Liver (tissue), 9 donors: ENCODE measurements around the gene EYA3. TPM values are rescaled to one million over a fixed set of nuclear protein-coding genes. Genes with fewer than 3 reads are reported as not detected.

ENCODE experiments used
- DNase-seq: peaks from one replicate; pipeline ENCODE4 v3.0.0-alpha.2; 2017; ENCODE audit warnings: low spot score
- H3K27ac ChIP-seq, 2 donors: one replicate each; pipeline ENCODE4 v1.7.0; 2013; ENCODE audit warnings: inconsistent platforms in 2 of 2, low read length in 2 of 2, control low read depth in 1 of 2, low read depth in 1 of 2, mild to moderate bottlenecking in 1 of 2
- H3K27me3 ChIP-seq, 4 donors: one replicate each; pipeline versions ENCODE4 v1.6.1 to v1.7.0; 2013; ENCODE audit warnings: low read length in 3 of 4, inconsistent platforms in 1 of 4, mild to moderate bottlenecking in 1 of 4, moderate library complexity in 1 of 4; ENCODE audit not compliant: control insufficient read depth in 4 of 4, insufficient read depth in 4 of 4
- H3K36me3 ChIP-seq, 4 donors: one replicate each; pipeline versions ENCODE4 v1.6.1 to v1.7.0; 2013; ENCODE audit warnings: low read length in 3 of 4, mild to moderate bottlenecking in 3 of 4, low read depth in 1 of 4, moderate library complexity in 1 of 4; ENCODE audit not compliant: control insufficient read depth in 4 of 4, insufficient read depth in 3 of 4
- H3K4me1 ChIP-seq, 4 donors: one replicate each; pipeline versions ENCODE4 v1.6.1 to v1.7.0; 2013; ENCODE audit warnings: low read length in 3 of 4, mild to moderate bottlenecking in 3 of 4, moderate library complexity in 1 of 4; ENCODE audit not compliant: control insufficient read depth in 4 of 4, insufficient read depth in 4 of 4
- H3K4me3 ChIP-seq, 3 donors: one replicate each; pipeline versions ENCODE4 v1.6.1 to v1.7.0; 2013; ENCODE audit warnings: low read length in 3 of 3, control low read depth in 1 of 3, low read depth in 1 of 3, mild to moderate bottlenecking in 1 of 3
- H3K9ac ChIP-seq, 2 donors: one replicate each; pipeline ENCODE4 v1.7.0; 2013; ENCODE audit warnings: low read length in 2 of 2, mild to moderate bottlenecking in 2 of 2, moderate library complexity in 2 of 2, control low read depth in 1 of 2, low read depth in 1 of 2
- H3K9me3 ChIP-seq, 4 donors: one replicate each; pipeline versions ENCODE4 v1.6.1 to v1.7.0; 2013; ENCODE audit warnings: low read length in 3 of 4; ENCODE audit not compliant: control insufficient read depth in 4 of 4
- CTCF ChIP-seq: fragments of 150-350 bp; IDR thresholded peaks from 2 replicates; pipeline ENCODE4 v1.5.1; 2017; ENCODE audit warnings: improper control_type of control experiment, low read depth, low read length; ENCODE audit not compliant: missing input control
- EGR1 ChIP-seq, 2 donors: IDR thresholded peaks; 2 replicates each; pipeline ENCODE4 v1.6.1; 2016 to 2018; ENCODE audit warnings: antibody characterized with exemption in 2 of 2, low read depth in 2 of 2
- FOXA1 ChIP-seq: IDR thresholded peaks from 2 replicates; pipeline ENCODE4 v1.6.1; 2016; ENCODE audit warnings: antibody characterized with exemption
- GABPA ChIP-seq, 2 donors: IDR thresholded peaks in 1 of 2; conservative IDR thresholded peaks in 1 of 2; 2 replicates each; pipeline ENCODE4 v1.6.1; 2016; ENCODE audit warnings: antibody characterized with exemption in 2 of 2, mild to moderate bottlenecking in 1 of 2, moderate library complexity in 1 of 2
- HNF4A ChIP-seq, 2 donors: conservative IDR thresholded peaks; 2 replicates each; pipeline ENCODE4 v1.6.1; 2016; ENCODE audit warnings: antibody characterized with exemption in 2 of 2, mild to moderate bottlenecking in 2 of 2
- HNF4G ChIP-seq: IDR thresholded peaks from 2 replicates; pipeline ENCODE4 v1.6.1; 2016; ENCODE audit warnings: antibody characterized with exemption
- MAX ChIP-seq: IDR thresholded peaks from 2 replicates; pipeline ENCODE4 v1.6.1; 2016; ENCODE audit warnings: antibody characterized with exemption
- NR2F2 ChIP-seq: IDR thresholded peaks from 2 replicates; pipeline ENCODE4 v1.6.1; 2016; ENCODE audit warnings: antibody characterized with exemption
- REST ChIP-seq: IDR thresholded peaks from 2 replicates; pipeline ENCODE4 v1.6.1; 2016; ENCODE audit warnings: antibody characterized with exemption, mild to moderate bottlenecking
- TAF1 ChIP-seq: conservative IDR thresholded peaks from 2 replicates; pipeline ENCODE4 v1.6.1; 2016; ENCODE audit warnings: antibody characterized with exemption, mild to moderate bottlenecking
- YY1 ChIP-seq: IDR thresholded peaks from 2 replicates; pipeline ENCODE4 v1.6.1; 2016; ENCODE audit warnings: antibody characterized with exemption, mild to moderate bottlenecking
- WGBS: extraction: QIAGEN DNeasy Blood & Tissue Kit; methylation state at CpG from one replicate; pipeline ENCODE4 v1.1.7; 2013; 5-methylcytosine and 5-hydroxymethylcytosine counted together
- polyA plus RNA-seq, 2 donors: library from polyadenylated mRNA; stranded (reverse) in 1 of 2; unstranded in 1 of 2; fragments of 200-250 nt in 1 of 2; fragments of >200 nt in 1 of 2; fragmentation: Nextera tagmentation in 1 of 2; extraction: Ambion mirVana in 1 of 2; gene quantifications; one replicate each; pipeline versions ENCODE4 v1.2.1 to v1.2.3, GENCODE V29; 2013 to 2015
- total RNA-seq, 2 donors: library from RNA; depleted of rRNA; stranded (reverse); fragments of >200 nt; gene quantifications; one replicate each; pipeline ENCODE4 v1.2.3, GENCODE V29; 2014
- TF ChIP-seq, protein P1 (sequence below): IDR thresholded peaks from 2 replicates; pipeline ENCODE4 v1.6.1; 2016; ENCODE audit warnings: antibody characterized with exemption
- donor health status: healthy.
- donor health status: healthy.
- donor health status: healthy.
- donor health status: healthy.
- donor health status: healthy.

Gene EYA3
- total and polyA plus RNA-seq, 4 donors, result 3.6 to 12.6 (median 6.0) TPM

- no peak for TF ChIP-seq REST
- no peak for TF ChIP-seq HNF4G
- no peak for TF ChIP-seq EGR1 (IDR thresholded peaks at IDR 0.05; ENCODE audit: low read depth in 2 of 2)
- TF ChIP-seq HNF4A (conservative IDR thresholded peaks at IDR 0.05), result no peak
These were observed 10.8 kb upstream of the EYA3 start (continued) for GRCh38 chr1:28099050-28099769.

- H3K27ac ChIP-seq, result no peak overlapping the region
- 87% methylated on average over 4 of the region's 4 CpGs for WGBS
- no peak for TF ChIP-seq REST
- no peak for TF ChIP-seq FOXA1
- no peak for TF ChIP-seq CTCF
- no peak for TF ChIP-seq HNF4G
- TF ChIP-seq MAX, result no peak
- TF ChIP-seq TAF1, result no peak
- TF ChIP-seq EGR1 (IDR thresholded peaks at IDR 0.05; ENCODE audit: low read depth in 2 of 2), result no peak
- no peak for TF ChIP-seq NR2F2
- TF ChIP-seq, protein P1, sequence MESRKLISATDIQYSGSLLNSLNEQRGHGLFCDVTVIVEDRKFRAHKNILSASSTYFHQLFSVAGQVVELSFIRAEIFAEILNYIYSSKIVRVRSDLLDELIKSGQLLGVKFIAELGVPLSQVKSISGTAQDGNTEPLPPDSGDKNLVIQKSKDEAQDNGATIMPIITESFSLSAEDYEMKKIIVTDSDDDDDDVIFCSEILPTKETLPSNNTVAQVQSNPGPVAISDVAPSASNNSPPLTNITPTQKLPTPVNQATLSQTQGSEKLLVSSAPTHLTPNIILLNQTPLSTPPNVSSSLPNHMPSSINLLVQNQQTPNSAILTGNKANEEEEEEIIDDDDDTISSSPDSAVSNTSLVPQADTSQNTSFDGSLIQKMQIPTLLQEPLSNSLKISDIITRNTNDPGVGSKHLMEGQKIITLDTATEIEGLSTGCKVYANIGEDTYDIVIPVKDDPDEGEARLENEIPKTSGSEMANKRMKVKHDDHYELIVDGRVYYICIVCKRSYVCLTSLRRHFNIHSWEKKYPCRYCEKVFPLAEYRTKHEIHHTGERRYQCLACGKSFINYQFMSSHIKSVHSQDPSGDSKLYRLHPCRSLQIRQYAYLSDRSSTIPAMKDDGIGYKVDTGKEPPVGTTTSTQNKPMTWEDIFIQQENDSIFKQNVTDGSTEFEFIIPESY, result no peak
- no peak for TF ChIP-seq GABPA (IDR thresholded peaks at IDR 0.05 in 1 of 2, conservative IDR thresholded peaks at IDR 0.05 in 1 of 2)
- no peak for TF ChIP-seq HNF4A (conservative IDR thresholded peaks at IDR 0.05)
- TF ChIP-seq YY1, result no peak
These were observed 8.7 kb upstream of the EYA3 start for GRCh38 chr1:28097100-28097472.

More at GRCh38 chr1:28097100-28097472, 8.7 kb upstream of the EYA3 start:
- Histone ChIP-seq H3K4me3 (no peak overlapping the region), H3K27me3 (no peaks in the 10 kb centered on the region), H3K36me3 (no peaks in the 10 kb centered on the region), H3K9ac (no peak overlapping the region), H3K9me3 (no peaks in the 10 kb centered on the region), H3K4me1 (no peaks in the 10 kb centered on the region)
- DNase-seq, result no peak
